H1 (cell line): ENCODE data around the gene MANBA. TPM values are rescaled to one million over a fixed set of nuclear protein-coding genes. Genes with fewer than 3 reads are reported as not detected.

Source experiments
- CTCF ChIA-PET: fragments of 300-600 bp; sonication (Branson Sonifier 250); formaldehyde crosslinking; loops from one replicate; lab custom pipeline; 2021; ENCODE audit not compliant: partially characterized antibody; lab: Charles Lee
- POLR2A ChIA-PET: fragments of 300-600 bp; sonication (Branson Sonifier 250); formaldehyde crosslinking; loops from one replicate; lab custom pipeline; 2021; ENCODE audit warnings: inconsistent platforms; ENCODE audit not compliant: partially characterized antibody; lab: Charles Lee
- DNase-seq, 2 experiments: peaks; one replicate each; pipeline versions ENCODE4 v3.0.0 to v3.0.0-alpha.2; 2010 to 2022; ENCODE audit warnings: low spot score in 2 of 2, low read depth in 1 of 2, mixed read lengths in 1 of 2
- FAIRE-seq: peaks from 2 replicates; lab custom pipeline; 2011; peaks lifted over from hg19 to GRCh38; lab: Jason Lieb, UNC
- H2AFZ ChIP-seq: 2 replicates; pipeline ENCODE4 v1.8.1; 2012; ENCODE audit warnings: low read length, inconsistent platforms
- H2AK5ac ChIP-seq: 2 replicates; pipeline ENCODE4 v1.6.1; 2013; ENCODE audit warnings: low read depth, low read length
- H2BK120ac ChIP-seq: replicated peaks from 2 replicates; pipeline ENCODE3; 2013; ENCODE audit warnings: low read depth, low read length, inconsistent platforms
- H2BK12ac ChIP-seq: 2 replicates; pipeline ENCODE4 v1.6.1; 2013; ENCODE audit warnings: low read depth, low read length
- H2BK15ac ChIP-seq: 2 replicates; pipeline ENCODE4 v1.6.1; 2013; ENCODE audit warnings: low read length
- H2BK20ac ChIP-seq: 2 replicates; pipeline ENCODE4 v1.6.1; 2013; ENCODE audit warnings: low read length
- H2BK5ac ChIP-seq: 2 replicates; pipeline ENCODE4 v1.6.1; 2013; ENCODE audit warnings: low read depth, low read length
- H3K14ac ChIP-seq: 2 replicates; pipeline ENCODE4 v1.6.1; 2013; ENCODE audit warnings: inconsistent platforms; ENCODE audit not compliant: insufficient read length
- H3K18ac ChIP-seq: 2 replicates; pipeline ENCODE4 v1.6.1; 2013; ENCODE audit warnings: low read length; ENCODE audit errors: extremely low read depth
- H3K23ac ChIP-seq: 2 replicates; pipeline ENCODE4 v1.6.1; 2013; ENCODE audit warnings: inconsistent platforms; ENCODE audit not compliant: insufficient read length
- H3K23me2 ChIP-seq: 2 replicates; pipeline ENCODE4 v1.6.1; 2013; ENCODE audit warnings: low read depth, low read length
- H3K27ac ChIP-seq: 2 replicates; pipeline ENCODE4 v1.6.1; 2011; ENCODE audit warnings: low read depth, low read length, inconsistent platforms
- H3K27me3 ChIP-seq, 4 experiments: replicated peaks in 1 of 4; 1 replicate in 1 of 4; 2 replicates in 3 of 4; pipeline versions ENCODE4 v1.6.1 to v1.8.1; 2011 to 2013; ENCODE audit warnings: low read length in 3 of 4, mild to moderate bottlenecking in 3 of 4, inconsistent platforms in 2 of 4, mixed read lengths in 2 of 4, moderate library complexity in 1 of 4; ENCODE audit not compliant: control insufficient read depth in 3 of 4, insufficient read depth in 3 of 4; ENCODE audit errors: extremely low read depth in 1 of 4
- H3K36me3 ChIP-seq, 4 experiments: 2 replicates each; pipeline versions ENCODE4 v1.6.1 to v1.8.1; 2011 to 2013; ENCODE audit warnings: mild to moderate bottlenecking in 4 of 4, low read length in 3 of 4, moderate library complexity in 2 of 4, control low read depth in 1 of 4, inconsistent platforms in 1 of 4; ENCODE audit not compliant: insufficient read depth in 4 of 4, control insufficient read depth in 2 of 4
- H3K4ac ChIP-seq: replicated peaks from 2 replicates; pipeline ENCODE3; 2013; ENCODE audit warnings: low read length, low read depth, mixed read lengths, inconsistent platforms; ENCODE audit not compliant: insufficient read length
- H3K4me1 ChIP-seq, 4 experiments: replicated peaks in 1 of 4; 1 replicate in 1 of 4; 2 replicates in 3 of 4; pipeline versions ENCODE4 v1.6.1 to v1.8.1; 2011 to 2013; ENCODE audit warnings: low read length in 3 of 4, inconsistent platforms in 2 of 4, mixed read lengths in 1 of 4; ENCODE audit not compliant: insufficient read depth in 4 of 4, control insufficient read depth in 3 of 4
- H3K4me2 ChIP-seq, 2 experiments: 2 replicates each; pipeline versions ENCODE4 v1.6.1 to v1.8.1; 2011 to 2013; ENCODE audit warnings: low read depth in 2 of 2, low read length in 2 of 2, control low read depth in 1 of 2, inconsistent platforms in 1 of 2, mild to moderate bottlenecking in 1 of 2; ENCODE audit not compliant: insufficient read depth in 1 of 2
- H3K4me3 ChIP-seq, 4 experiments: fragments of 200-600, 300-600 bp in 1 of 4; sonication (generic), shearing (Covaris generic), sonication (Bioruptor Twin) in 1 of 4; 2 replicates each; pipeline versions ENCODE4 v1.5.1 to v1.8.1; 2011 to 2016; ENCODE audit warnings: low read length in 4 of 4, low read depth in 3 of 4, control low read depth in 2 of 4, inconsistent platforms in 2 of 4, mild to moderate bottlenecking in 2 of 4, mixed read lengths in 1 of 4, moderate library complexity in 1 of 4; ENCODE audit not compliant: insufficient read depth in 2 of 4; ENCODE audit errors: extremely low read depth in 1 of 4
- H3K56ac ChIP-seq: replicated peaks from 2 replicates; pipeline ENCODE3; 2013; ENCODE audit warnings: low read depth, mild to moderate bottlenecking, mixed read lengths, low read length, inconsistent platforms; ENCODE audit not compliant: insufficient read length
- H3K79me1 ChIP-seq: 2 replicates; pipeline ENCODE4 v1.6.1; 2013; ENCODE audit warnings: low read depth, low read length, control low read depth
- H3K79me2 ChIP-seq, 2 experiments: 2 replicates each; pipeline versions ENCODE4 v1.6.1 to v1.8.1; 2012 to 2013; ENCODE audit warnings: low read length in 2 of 2, mild to moderate bottlenecking in 2 of 2, inconsistent platforms in 1 of 2; ENCODE audit not compliant: insufficient read depth in 2 of 2, control insufficient read depth in 1 of 2
- H3K9ac ChIP-seq, 4 experiments: replicated peaks in 1 of 4; 1 replicate in 1 of 4; 2 replicates in 3 of 4; pipeline versions ENCODE4 v1.6.1 to v1.8.1; 2011 to 2013; ENCODE audit warnings: low read depth in 3 of 4, low read length in 3 of 4, control low read depth in 2 of 4, mild to moderate bottlenecking in 2 of 4, moderate library complexity in 2 of 4, inconsistent platforms in 1 of 4; ENCODE audit errors: extremely low read depth in 1 of 4
- H3K9me3 ChIP-seq, 2 experiments: 2 replicates each; pipeline versions ENCODE4 v1.6.1 to v1.8.1; 2012 to 2013; ENCODE audit warnings: mild to moderate bottlenecking in 2 of 2, moderate library complexity in 2 of 2, control low read depth in 1 of 2, inconsistent platforms in 1 of 2, low read depth in 1 of 2, low read length in 1 of 2, mixed read lengths in 1 of 2; ENCODE audit not compliant: insufficient read depth in 2 of 2
- H4K20me1 ChIP-seq, 2 experiments: replicated peaks in 1 of 2; 2 replicates each; pipeline versions ENCODE3 to v1.8.1; 2011 to 2013; ENCODE audit warnings: inconsistent platforms in 2 of 2, low read length in 2 of 2, mild to moderate bottlenecking in 1 of 2; ENCODE audit not compliant: insufficient read depth in 2 of 2, control insufficient read depth in 1 of 2
- H4K5ac ChIP-seq: 2 replicates; pipeline ENCODE4 v1.6.1; 2013; ENCODE audit warnings: low read length, low read depth, mixed read lengths, inconsistent platforms; ENCODE audit not compliant: insufficient read length
- H4K8ac ChIP-seq: 2 replicates; pipeline ENCODE4 v1.8.0; 2013; ENCODE audit warnings: mild to moderate bottlenecking, moderate library complexity, low read length, inconsistent platforms; ENCODE audit not compliant: insufficient read depth; ENCODE audit errors: extremely low read depth
- H4K91ac ChIP-seq: replicated peaks from 2 replicates; pipeline ENCODE3; 2013; ENCODE audit warnings: low read length, mixed read lengths, inconsistent platforms; ENCODE audit not compliant: insufficient read length
- BCL11A ChIP-seq, 2 experiments: IDR thresholded peaks; one replicate each; pipeline ENCODE4 v1.6.1; 2011; ENCODE audit warnings: low read depth in 2 of 2, low read length in 2 of 2, mild to moderate bottlenecking in 2 of 2
- CREB1 ChIP-seq: IDR thresholded peaks from 2 replicates; pipeline ENCODE4 v1.6.1; 2012; ENCODE audit warnings: inconsistent platforms
- RFX5 ChIP-seq: IDR thresholded peaks from 2 replicates; pipeline ENCODE4 v1.6.1; 2011; ENCODE audit warnings: low read depth, low read length, improper control_type of control experiment, borderline replicate concordance
- WGBS, 2 experiments: shearing (Covaris generic) in 1 of 2; methylation state at CpG; one replicate each; pipeline versions ENCODE4 v1.1.6 to v1.1.7; 2013 to 2015; ENCODE audit warnings: low lambda C conversion rate in 2 of 2, mixed read lengths in 2 of 2, inconsistent platforms in 1 of 2, low coverage in 1 of 2, missing lambda C conversion rate in 1 of 2; ENCODE audit not compliant: insufficient replicate concordance in 2 of 2, insufficient coverage in 1 of 2, insufficient read length in 1 of 2; ENCODE audit errors: extremely low coverage in 1 of 2, missing lambda C conversion rate in 1 of 2; 5-methylcytosine and 5-hydroxymethylcytosine counted together
- polyA plus RNA-seq, 7 experiments: library from polyadenylated mRNA; depleted of rRNA in 3 of 7; stranded (reverse) in 5 of 7; unstranded in 2 of 7; fragments of >200 nt in 5 of 7; fragments of 200-250 nt in 2 of 7; gene quantifications; 1 replicate in 5 of 7; 2 replicates in 1 of 7; 4 replicates in 1 of 7; pipeline versions ENCODE4 v1.2.1 to v1.2.3, GENCODE V29; 2011 to 2013; ENCODE audit warnings: missing spikeins in 2 of 7, mixed read lengths in 2 of 7
- total RNA-seq: library from RNA; stranded (reverse); fragmentation: NEBNext Ultra II Directional; extraction: Animal tissue kit (Norgen Biotek cat#: 25700); gene quantifications from 2 replicates; pipeline ENCODE4 v1.2.1, GENCODE V29; 2021
- TF ChIP-seq, protein P1 (sequence below), 3 experiments: IDR thresholded peaks; 1 replicate in 2 of 3; 2 replicates in 1 of 3; pipeline versions ENCODE4 v1.5.1 to v1.6.1; 2011; ENCODE audit warnings: low read length in 3 of 3, mild to moderate bottlenecking in 3 of 3, inconsistent platforms in 2 of 3, low read depth in 1 of 3, moderate library complexity in 1 of 3; ENCODE audit not compliant: insufficient read depth in 1 of 3; ENCODE audit errors: control extremely low read depth in 1 of 3

Gene MANBA
- total and polyA plus RNA-seq, 2 of the 8 experiments (the other 6 are each of a cell fraction or from before 2014, with no cell fraction given) = 22.9 to 27.8 TPM

GRCh38 chr4:102786279-102786678, 25.5 kb upstream of the MANBA start:
- no peak overlapping the region for H4K8ac ChIP-seq
- FAIRE-seq = no peak

More at GRCh38 chr4:102786279-102786678, 25.5 kb upstream of the MANBA start:
- Histone ChIP-seq H4K91ac (no peak overlapping the region), H3K79me2 (no peaks in the 10 kb centered on the region), H3K56ac (no peak overlapping the region), H3K14ac (no peak overlapping the region), H3K23me2 (no peaks in the 10 kb centered on the region), H3K9me3 (no peaks in the 10 kb centered on the region), H2BK5ac (no peak overlapping the region), H3K4me3 (no peak overlapping the region), H3K23ac (no peak overlapping the region), H3K9ac (no peak overlapping the region), H3K4ac (no peak overlapping the region)
- POLR2A ChIA-PET = interaction anchor here (1.3 kb wide), 1 partner anchor 35 kb away, joined by 3 read pairs; no protein-coding TSS in a partner anchor
- DNase-seq = no peak
- TF ChIP-seq BCL11A (IDR thresholded peaks at IDR 0.05; ENCODE audit: low read depth in 2 of 2, low read length in 2 of 2) = no peak
- no peak for TF ChIP-seq CREB1
- TF ChIP-seq, protein P1, sequence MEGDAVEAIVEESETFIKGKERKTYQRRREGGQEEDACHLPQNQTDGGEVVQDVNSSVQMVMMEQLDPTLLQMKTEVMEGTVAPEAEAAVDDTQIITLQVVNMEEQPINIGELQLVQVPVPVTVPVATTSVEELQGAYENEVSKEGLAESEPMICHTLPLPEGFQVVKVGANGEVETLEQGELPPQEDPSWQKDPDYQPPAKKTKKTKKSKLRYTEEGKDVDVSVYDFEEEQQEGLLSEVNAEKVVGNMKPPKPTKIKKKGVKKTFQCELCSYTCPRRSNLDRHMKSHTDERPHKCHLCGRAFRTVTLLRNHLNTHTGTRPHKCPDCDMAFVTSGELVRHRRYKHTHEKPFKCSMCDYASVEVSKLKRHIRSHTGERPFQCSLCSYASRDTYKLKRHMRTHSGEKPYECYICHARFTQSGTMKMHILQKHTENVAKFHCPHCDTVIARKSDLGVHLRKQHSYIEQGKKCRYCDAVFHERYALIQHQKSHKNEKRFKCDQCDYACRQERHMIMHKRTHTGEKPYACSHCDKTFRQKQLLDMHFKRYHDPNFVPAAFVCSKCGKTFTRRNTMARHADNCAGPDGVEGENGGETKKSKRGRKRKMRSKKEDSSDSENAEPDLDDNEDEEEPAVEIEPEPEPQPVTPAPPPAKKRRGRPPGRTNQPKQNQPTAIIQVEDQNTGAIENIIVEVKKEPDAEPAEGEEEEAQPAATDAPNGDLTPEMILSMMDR (IDR thresholded peaks at IDR 0.05; ENCODE audit: control extremely low read depth in 1 of 3, insufficient read depth in 1 of 3, low read depth in 1 of 3, low read length in 3 of 3) = no peak
- no peak for TF ChIP-seq RFX5
- TF ChIP-seq, all 59 proteins: peak for 0
- no peak overlapping the region for H2BK15ac ChIP-seq
- H2BK120ac ChIP-seq = no peak overlapping the region
- H2BK20ac ChIP-seq = no peak overlapping the region
- no peaks in the 10 kb centered on the region for H4K20me1 ChIP-seq
- H3K4me1 ChIP-seq = no peaks in the 10 kb centered on the region
- CTCF ChIA-PET = no interaction called here
- H2BK12ac ChIP-seq = no peak overlapping the region
- no peak overlapping the region for H4K5ac ChIP-seq
- no peak overlapping the region for H2AFZ ChIP-seq
- no peak overlapping the region for H3K27ac ChIP-seq
- H3K18ac ChIP-seq = no peak overlapping the region
- H3K36me3 ChIP-seq = no peaks in the 10 kb centered on the region; a peak in 1 of 8 replicates
- no peak overlapping the region for H3K4me2 ChIP-seq
- WGBS, 2 experiments = 82% methylated on average over 1 of the region's 1 CpG; no CpG with 5 or more reads in 1 of the 2 experiments
- H3K79me1 ChIP-seq = no peaks in the 10 kb centered on the region
- H3K27me3 ChIP-seq = no peaks in the 10 kb centered on the region
- no peak overlapping the region for H2AK5ac ChIP-seq
